Measurements from ENCODE around the gene PHLPP1.
"Not testable (repeated sequence)": the region's sequence is repeated elsewhere in the genome, so short reads cannot be mapped to it uniquely, and the experiment has no call there.

The PHLPP1 gene

GRCh38 chr18:62899534-62899933 lies 184.2 kb downstream of the PHLPP1 start:
- no peak for DNase-seq

- DNase-seq: no peak
Observed at GRCh38 chr18:62900132-62900883, 185.0 kb downstream of the PHLPP1 start.

- DNase-seq: no peak
Observed at GRCh38 chr18:62902776-62903175, 187.4 kb downstream of the PHLPP1 start.

- no peak for DNase-seq
Observed at GRCh38 chr18:62904396-62905285, 189.3 kb downstream of the PHLPP1 start.

GRCh38 chr18:62912885-62913284 lies 197.5 kb downstream of the PHLPP1 start:
- DNase-seq: no peak

- DNase-seq: not testable (repeated sequence)
Observed at GRCh38 chr18:62913824-62914223, 198.5 kb downstream of the PHLPP1 start.

- DNase-seq: no peak
Observed at GRCh38 chr18:62914871-62915392, 199.6 kb downstream of the PHLPP1 start.

- DNase-seq: no peak
Observed at GRCh38 chr18:62918361-62918760, 203.0 kb downstream of the PHLPP1 start.

GRCh38 chr18:62919109-62919838 lies 203.9 kb downstream of the PHLPP1 start:
- no peak for DNase-seq

GRCh38 chr18:62925031-62925688 lies 209.8 kb downstream of the PHLPP1 start:
- DNase-seq: no peak

GRCh38 chr18:62928326-62928725 lies 213.0 kb downstream of the PHLPP1 start:
- no peak for DNase-seq

GRCh38 chr18:62933261-62933887 lies 218.0 kb downstream of the PHLPP1 start:
- DNase-seq: no peak

GRCh38 chr18:62935994-62936393 lies 220.7 kb downstream of the PHLPP1 start:
- DNase-seq: no peak

- DNase-seq: no peak
Observed at GRCh38 chr18:62937065-62937464, 221.7 kb downstream of the PHLPP1 start.

- DNase-seq: no peak
Observed at GRCh38 chr18:62938006-62938405, 222.7 kb downstream of the PHLPP1 start.

- DNase-seq: no peak
Observed at GRCh38 chr18:62938487-62938886, 223.1 kb downstream of the PHLPP1 start.

GRCh38 chr18:62939433-62939832 lies 224.1 kb downstream of the PHLPP1 start:
- no peak for DNase-seq

- DNase-seq: no peak
Observed at GRCh38 chr18:62939926-62940325, 224.6 kb downstream of the PHLPP1 start.

GRCh38 chr18:62942578-62942977 lies 227.2 kb downstream of the PHLPP1 start:
- DNase-seq: no peak

GRCh38 chr18:62944454-62944853 lies 229.1 kb downstream of the PHLPP1 start:
- DNase-seq: no peak

GRCh38 chr18:62948788-62949187 lies 233.4 kb downstream of the PHLPP1 start:
- DNase-seq: no peak

GRCh38 chr18:62950246-62950645 lies 234.9 kb downstream of the PHLPP1 start:
- no peak for DNase-seq
